SK-N-SH treated with all-trans-retinoic acid at 6 μM for 48 hours (cell line): ENCODE measurements around the gene THAP8.

ENCODE experiments used
- ATAC-seq: fragments of 200-7000 bp; cut with Tn5 transposase; 3 replicates; pipeline ENCODE4 v1.9.1; 2020; ENCODE audit warnings: mild to moderate bottlenecking, moderate library complexity
- ARNTL ChIP-seq: fragments of 450-650 bp; formaldehyde crosslinking; IDR thresholded peaks from 2 replicates; pipeline ENCODE4 v1.5.0; 2020; ENCODE audit warnings: low read depth, mild to moderate bottlenecking, moderate library complexity, borderline replicate concordance
- BACH2 ChIP-seq: fragments of 250-450 bp; sonication (Bioruptor Pico); IDR thresholded peaks from 2 replicates; pipeline ENCODE4 v1.9.0; 2021; ENCODE audit warnings: mild to moderate bottlenecking, borderline replicate concordance
- CSRNP3 ChIP-seq: fragments of 250-450 bp; sonication (Bioruptor Pico); IDR thresholded peaks from 2 replicates; pipeline ENCODE4 v1.5.1; 2021; ENCODE audit warnings: mild to moderate bottlenecking, moderate library complexity
- ESRRG ChIP-seq: fragments of 250-450 bp; sonication (Bioruptor Pico); IDR thresholded peaks from 2 replicates; pipeline ENCODE4 v1.6.1; 2021; ENCODE audit warnings: mild to moderate bottlenecking
- GLIS3 ChIP-seq: fragments of 250-450 bp; sonication (Bioruptor Pico); IDR thresholded peaks from 2 replicates; pipeline ENCODE4 v1.5.0; 2020; ENCODE audit warnings: mild to moderate bottlenecking, moderate library complexity
- OSR1 ChIP-seq: fragments of 250-450 bp; sonication (Bioruptor Pico); IDR thresholded peaks from 2 replicates; pipeline ENCODE4 v1.8.0; 2022; ENCODE audit warnings: moderate library complexity, mild to moderate bottlenecking, inconsistent platforms
- PATZ1 ChIP-seq: fragments of 250-450 bp; sonication (Bioruptor Pico); IDR thresholded peaks from 2 replicates; pipeline ENCODE4 v1.8.0; 2020; ENCODE audit warnings: mild to moderate bottlenecking, moderate library complexity, borderline replicate concordance
- PPARA ChIP-seq: fragments of 250-450 bp; sonication (Bioruptor Pico); IDR thresholded peaks from 2 replicates; pipeline ENCODE4 v1.5.0; 2020; ENCODE audit warnings: mild to moderate bottlenecking, borderline replicate concordance
- RARB ChIP-seq: fragments of 250-450 bp; sonication (Bioruptor Pico); IDR thresholded peaks from 2 replicates; pipeline ENCODE4 v1.8.0; 2021; ENCODE audit warnings: mild to moderate bottlenecking, moderate library complexity
- TCF4 ChIP-seq: fragments of 250-450 bp; sonication (Bioruptor Pico); IDR thresholded peaks from 2 replicates; pipeline ENCODE4 v1.8.0; 2021; ENCODE audit warnings: mild to moderate bottlenecking, moderate library complexity, borderline replicate concordance
- TOX ChIP-seq: fragments of 250-450 bp; sonication (Bioruptor Pico); IDR thresholded peaks from 2 replicates; pipeline ENCODE4 v1.8.0; 2021; ENCODE audit warnings: mild to moderate bottlenecking, moderate library complexity, borderline replicate concordance
- TSHZ2 ChIP-seq: fragments of 250-450 bp; sonication (Bioruptor Pico); IDR thresholded peaks from 2 replicates; pipeline ENCODE4 v1.5.0; 2020; ENCODE audit warnings: mild to moderate bottlenecking, moderate library complexity
- ZC3H10 ChIP-seq: fragments of 250-450 bp; sonication (Bioruptor Pico); IDR thresholded peaks from 2 replicates; pipeline ENCODE4 v1.5.1; 2021; ENCODE audit warnings: mild to moderate bottlenecking, moderate library complexity
- ZFP3 ChIP-seq: fragments of 250-450 bp; sonication (Bioruptor Pico); IDR thresholded peaks from 2 replicates; pipeline ENCODE4 v1.5.0; 2020; ENCODE audit warnings: mild to moderate bottlenecking, moderate library complexity
- ZFP30 ChIP-seq: fragments of 450-650 bp; formaldehyde crosslinking; IDR thresholded peaks from 2 replicates; pipeline ENCODE4 v1.5.0; 2022; ENCODE audit warnings: mild to moderate bottlenecking, moderate library complexity
- ZNF565 ChIP-seq: fragments of 450-650 bp; formaldehyde crosslinking; conservative IDR thresholded peaks from 2 replicates; pipeline ENCODE4 v1.5.0; 2020; ENCODE audit warnings: low read depth, mild to moderate bottlenecking, moderate library complexity
- ZNF70 ChIP-seq: fragments of 450-650 bp; formaldehyde crosslinking; IDR thresholded peaks from 2 replicates; pipeline ENCODE4 v1.5.0; 2020; ENCODE audit warnings: mild to moderate bottlenecking, moderate library complexity
- ZNF8 ChIP-seq: fragments of 450-650 bp; formaldehyde crosslinking; IDR thresholded peaks from 2 replicates; pipeline ENCODE4 v1.5.0; 2020; ENCODE audit warnings: mild to moderate bottlenecking, moderate library complexity

The THAP8 gene

GRCh38 chr19:36060430-36060829 lies 6.3 kb upstream of the THAP8 start (continued):
- TF ChIP-seq PATZ1 (no peak), GLIS3 (CRISPR knock-in tag) (no peak), TOX (CRISPR knock-in tag) (no peak)

GRCh38 chr19:36059180-36059910 lies 5.3 kb upstream of the THAP8 start:
- TF ChIP-seq TCF4 (CRISPR knock-in tag): no peak
- no peak for TF ChIP-seq ZNF565 (CRISPR knock-in tag)
- no peak for TF ChIP-seq BACH2 (CRISPR knock-in tag)
- no peak for ATAC-seq

- no peak for ATAC-seq
- no peak for TF ChIP-seq TSHZ2 (CRISPR knock-in tag)
- no peak for TF ChIP-seq ARNTL (CRISPR knock-in tag)
- TF ChIP-seq TOX (CRISPR knock-in tag): no peak
These were observed 4.5 kb upstream of the THAP8 start for GRCh38 chr19:36058481-36059179.

GRCh38 chr19:36054733-36055686 lies 925 bp upstream of the THAP8 start, which contains the start of gene WDR62:
WDR62 (plus strand) TSS chr19:36054897; CDS start chr19:36054972, 75 bp downstream.
- TF ChIP-seq ARNTL (CRISPR knock-in tag) (no peak), PPARA (CRISPR knock-in tag) (no peak), ESRRG (CRISPR knock-in tag) (no peak), CSRNP3 (CRISPR knock-in tag) (no peak), GLIS3 (CRISPR knock-in tag) (no peak), ZC3H10 (CRISPR knock-in tag) (no peak), BACH2 (CRISPR knock-in tag) (no peak), TCF4 (CRISPR knock-in tag) (no peak), ZNF565 (CRISPR knock-in tag) (no peak), ZFP3 (CRISPR knock-in tag) (no peak), ZNF8 (CRISPR knock-in tag) (no peak), ZNF70 (CRISPR knock-in tag) (no peak), ZFP30 (no peak), TOX (CRISPR knock-in tag) (no peak), OSR1 (CRISPR knock-in tag) (no peak), RARB (CRISPR knock-in tag) (no peak)
- peak; percentile 88 for ATAC-seq
